Neuronal stem cell (in vitro differentiated cells): ENCODE measurements around the gene ATOX1.
A peak's percentile ranks its signal among the peaks of the same experiment; 100 is the strongest.

Experiments used
- DNase-seq: peaks from one replicate; pipeline ENCODE4 v3.0.0-alpha.2; 2013; ENCODE audit warnings: low spot score
- H2AFZ ChIP-seq: one replicate; pipeline ENCODE4 v1.6.1; 2013; ENCODE audit warnings: mild to moderate bottlenecking, low read length, inconsistent platforms
- H2AK5ac ChIP-seq: 2 replicates; pipeline ENCODE4 v1.6.1; 2013; ENCODE audit warnings: low read depth, mild to moderate bottlenecking, inconsistent platforms, low read length, moderate library complexity, mixed read lengths
- H2BK120ac ChIP-seq: 2 replicates; pipeline ENCODE4 v1.6.1; 2013; ENCODE audit warnings: low read depth, mild to moderate bottlenecking, inconsistent platforms, low read length, moderate library complexity, mixed read lengths
- H2BK12ac ChIP-seq: one replicate; pipeline ENCODE4 v1.6.1; 2013; ENCODE audit warnings: low read length, inconsistent platforms
- H2BK15ac ChIP-seq: 2 replicates; pipeline ENCODE4 v1.6.1; 2013; ENCODE audit warnings: mild to moderate bottlenecking, low read length, inconsistent platforms, mixed read lengths
- H2BK5ac ChIP-seq: one replicate; pipeline ENCODE4 v1.6.1; 2013; ENCODE audit warnings: inconsistent platforms, mild to moderate bottlenecking, low read length, moderate library complexity
- H3K14ac ChIP-seq: one replicate; pipeline ENCODE4 v1.6.1; 2013; ENCODE audit warnings: low read length, inconsistent platforms
- H3K18ac ChIP-seq: 2 replicates; pipeline ENCODE4 v1.6.1; 2013; ENCODE audit warnings: low read length, inconsistent platforms
- H3K23ac ChIP-seq: 2 replicates; pipeline ENCODE4 v1.6.1; 2013; ENCODE audit warnings: low read depth, mild to moderate bottlenecking, mixed read lengths, low read length, inconsistent platforms; ENCODE audit not compliant: poor library complexity
- H3K27ac ChIP-seq: replicated peaks from 3 replicates; pipeline ENCODE4 v1.5.1; 2013; ENCODE audit warnings: low read length, inconsistent platforms
- H3K27me3 ChIP-seq, 3 experiments: 2 replicates each; pipeline ENCODE4 v1.6.1; 2013; ENCODE audit warnings: low read length in 3 of 3, mild to moderate bottlenecking in 2 of 3, inconsistent platforms in 1 of 3, low read depth in 1 of 3, mixed read lengths in 1 of 3, moderate library complexity in 1 of 3; ENCODE audit not compliant: control insufficient read depth in 3 of 3, insufficient read depth in 3 of 3
- H3K36me3 ChIP-seq, 2 donors: replicated peaks in 1 of 2; 2 replicates each; pipeline ENCODE4 v1.6.1; 2013; ENCODE audit warnings: low read length in 2 of 2; ENCODE audit not compliant: control insufficient read depth in 2 of 2, insufficient read depth in 2 of 2
- H3K4ac ChIP-seq: 2 replicates; pipeline ENCODE4 v1.6.1; 2013; ENCODE audit warnings: inconsistent platforms, mild to moderate bottlenecking, low read length, moderate library complexity
- H3K4me1 ChIP-seq, 2 donors: 1 replicate in 1 of 2; 2 replicates in 1 of 2; pipeline ENCODE4 v1.6.1; 2013; ENCODE audit warnings: low read length in 2 of 2, low read depth in 1 of 2; ENCODE audit not compliant: control insufficient read depth in 2 of 2, insufficient read depth in 1 of 2
- H3K4me2 ChIP-seq: one replicate; pipeline ENCODE4 v1.6.1; 2013; ENCODE audit warnings: mild to moderate bottlenecking, low read length, inconsistent platforms; ENCODE audit not compliant: insufficient read depth, poor library complexity, severe bottlenecking
- H3K4me3 ChIP-seq, 2 donors: 2 replicates each; pipeline ENCODE4 v1.5.1; 2013; ENCODE audit warnings: low read length in 2 of 2, mild to moderate bottlenecking in 2 of 2, inconsistent platforms in 1 of 2, moderate library complexity in 1 of 2
- H3K79me1 ChIP-seq: one replicate; pipeline ENCODE4 v1.6.1; 2013; ENCODE audit warnings: low read depth, mild to moderate bottlenecking, inconsistent platforms, low read length, moderate library complexity
- H3K9ac ChIP-seq: one replicate; pipeline ENCODE4 v1.6.1; 2013; ENCODE audit warnings: mild to moderate bottlenecking, low read depth, low read length, inconsistent platforms; ENCODE audit not compliant: poor library complexity
- H3K9me3 ChIP-seq, 2 donors: replicated peaks in 1 of 2; 2 replicates each; pipeline versions ENCODE3 to v1.6.1; 2013; ENCODE audit warnings: low read length in 2 of 2, mild to moderate bottlenecking in 2 of 2, inconsistent platforms in 1 of 2, low read depth in 1 of 2, mixed read lengths in 1 of 2, moderate library complexity in 1 of 2; ENCODE audit not compliant: control insufficient read depth in 2 of 2, insufficient read depth in 1 of 2
- H4K8ac ChIP-seq: one replicate; pipeline ENCODE4 v1.6.1; 2013; ENCODE audit warnings: low read depth, mild to moderate bottlenecking, inconsistent platforms, low read length, moderate library complexity
- H4K91ac ChIP-seq: one replicate; pipeline ENCODE4 v1.6.1; 2013; ENCODE audit warnings: low read length, low read depth, mild to moderate bottlenecking, inconsistent platforms; ENCODE audit not compliant: poor library complexity
- WGBS, 2 donors: extraction: QIAGEN DNeasy Blood & Tissue Kit; methylation state at CpG; one replicate each; pipeline ENCODE4 v1.1.7; 2013; ENCODE audit warnings: missing lambda C conversion rate in 2 of 2, mixed read lengths in 1 of 2; ENCODE audit not compliant: insufficient read length in 2 of 2, insufficient replicate concordance in 1 of 2; ENCODE audit errors: extremely low coverage in 2 of 2; 5-methylcytosine and 5-hydroxymethylcytosine counted together

The ATOX1 gene

DNA sequence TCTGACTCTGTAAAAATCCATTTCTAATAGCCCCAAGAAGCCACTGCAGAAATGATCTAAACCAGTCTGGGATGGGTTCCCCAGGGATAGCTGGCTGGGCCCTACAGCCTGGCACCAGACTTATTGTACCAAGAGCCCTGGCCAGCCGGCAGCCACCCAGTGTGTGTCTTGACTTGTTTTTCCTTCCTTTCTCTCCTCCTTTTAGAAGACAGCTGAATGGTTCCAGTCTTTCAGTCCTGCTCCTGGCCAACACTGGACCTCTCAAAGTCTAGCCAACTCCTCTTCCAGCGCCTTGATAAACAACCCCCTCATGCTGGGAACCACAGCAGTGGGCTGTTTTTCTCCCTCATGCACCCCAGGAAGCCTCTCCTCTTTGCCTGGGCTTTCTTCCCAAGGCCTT lies 34.1 kb downstream of the ATOX1 start:
- Histone ChIP-seq H3K18ac (no peak overlapping the region), H2BK5ac (no peak overlapping the region), H3K9ac (no peak overlapping the region), H3K79me1 (no peaks in the 10 kb centered on the region), H3K4ac (no peak overlapping the region), H3K9me3 (peaks cover 0 to 4% of the 10 kb centered on the region in 2 donors), H3K4me2 (no peak overlapping the region), H3K4me3 (no peak overlapping the region), H2BK12ac (no peak overlapping the region), H3K36me3 (no peaks in the 10 kb centered on the region), H2AFZ (no peak overlapping the region), H4K91ac (no peak overlapping the region), H3K27me3 (no peaks in the 10 kb centered on the region), H2BK120ac (no peak overlapping the region), H3K27ac (no peak overlapping the region), H3K4me1 (peaks cover 5 to 8% of the 10 kb centered on the region in 2 donors), H3K23ac (no peak overlapping the region), H4K8ac (no peak overlapping the region), H2BK15ac (no peak overlapping the region), H2AK5ac (no peak overlapping the region), H3K14ac (no peak overlapping the region)
- DNase-seq = no peak
- WGBS, 2 donors = no CpG with 5 or more reads among the region's 2 CpGs

DNA sequence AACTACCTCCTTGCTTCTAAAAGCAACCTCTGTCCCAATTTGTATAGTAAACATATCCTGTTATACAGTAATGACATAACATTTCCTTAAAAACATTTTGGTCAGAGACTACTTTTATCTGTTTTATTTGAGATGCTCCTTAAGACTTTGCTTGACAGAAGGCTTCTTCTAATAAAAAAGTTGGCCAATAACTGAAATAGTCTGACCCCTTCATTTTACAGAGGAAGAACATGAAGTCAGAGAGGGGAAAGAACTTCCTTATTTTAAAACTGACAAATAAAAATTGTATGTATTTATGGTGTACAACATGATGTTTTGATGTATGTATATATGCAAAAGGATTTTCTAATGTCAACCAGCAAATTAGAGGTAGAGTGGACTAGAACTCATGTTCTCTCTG lies 35.9 kb downstream of the ATOX1 start:
- Histone ChIP-seq H3K18ac (no peak overlapping the region), H3K9me3 (peaks cover 0 to 2% of the 10 kb centered on the region in 2 donors), H2AFZ (no peak overlapping the region), H2BK120ac (no peak overlapping the region), H2AK5ac (no peak overlapping the region), H3K23ac (no peak overlapping the region), H3K4ac (no peak overlapping the region), H3K36me3 (no peaks in the 10 kb centered on the region), H3K4me3 (no peak overlapping the region), H3K9ac (no peak overlapping the region), H3K14ac (no peak overlapping the region), H4K8ac (no peak overlapping the region), H3K4me2 (no peak overlapping the region), H2BK12ac (no peak overlapping the region), H3K4me1 (peaks cover 5 to 8% of the 10 kb centered on the region in 2 donors), H4K91ac (no peak overlapping the region), H3K27ac (no peak overlapping the region), H2BK15ac (no peak overlapping the region), H2BK5ac (no peak overlapping the region), H3K27me3 (no peaks in the 10 kb centered on the region), H3K79me1 (no peaks in the 10 kb centered on the region)
- no peak for DNase-seq

- Histone ChIP-seq H3K4me2 (no peak overlapping the region), H2BK120ac (no peak overlapping the region), H3K18ac (no peak overlapping the region), H3K36me3 (no peaks in the 10 kb centered on the region), H4K91ac (no peak overlapping the region), H2AFZ (peak overlapping the region; percentile 58), H3K23ac (no peak overlapping the region), H4K8ac (no peak overlapping the region), H3K4me1 (peaks cover 5 to 8% of the 10 kb centered on the region in 2 donors), H3K9me3 (peaks cover 0 to 2% of the 10 kb centered on the region in 2 donors), H2BK12ac (no peak overlapping the region), H2AK5ac (no peak overlapping the region), H3K27me3 (no peaks in the 10 kb centered on the region), H2BK15ac (no peak overlapping the region), H3K27ac (no peak overlapping the region), H3K4ac (no peak overlapping the region), H3K79me1 (no peaks in the 10 kb centered on the region), H3K4me3 (no peak overlapping the region), H3K9ac (no peak overlapping the region), H2BK5ac (no peak overlapping the region), H3K14ac (no peak overlapping the region)
- no peak for DNase-seq
Observed at GRCh38 chr5:151721812-151722391, 36.5 kb downstream of the ATOX1 start.

DNA sequence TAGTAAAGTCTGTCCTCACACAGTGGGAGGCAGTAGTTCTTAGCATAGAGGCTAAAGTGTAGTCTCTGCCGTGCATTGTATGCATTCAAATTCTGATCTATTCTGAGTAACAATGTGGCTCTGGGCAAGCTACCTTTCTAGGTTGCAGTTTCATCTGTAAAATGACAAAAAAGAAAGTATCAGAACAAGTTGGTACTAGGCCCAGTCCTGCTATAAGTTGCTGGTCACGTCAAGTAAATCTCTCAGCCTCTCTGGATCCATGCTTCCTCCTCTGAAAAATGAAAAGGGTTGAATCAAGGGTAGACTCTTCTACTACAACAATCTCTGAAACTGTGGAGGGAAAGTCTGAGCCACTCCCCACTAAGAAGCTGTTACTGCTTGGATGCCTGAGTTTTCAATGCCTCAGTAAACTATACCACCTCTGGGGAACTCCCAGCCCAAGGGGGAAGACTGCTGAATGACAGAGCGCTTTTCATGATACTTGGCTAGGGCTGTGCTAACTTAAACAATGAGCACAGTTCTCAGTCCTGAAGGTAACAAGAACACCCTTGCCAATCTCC lies 37.3 kb downstream of the ATOX1 start:
- H2BK120ac ChIP-seq = no peak overlapping the region
- no peak overlapping the region for H4K91ac ChIP-seq
- H2AK5ac ChIP-seq = no peak overlapping the region
- H4K8ac ChIP-seq = no peak overlapping the region
- no peak overlapping the region for H2BK12ac ChIP-seq
- WGBS, 2 donors = no CpG with 5 or more reads among the region's 3 CpGs
- DNase-seq = no peak
- H3K36me3 ChIP-seq = no peaks in the 10 kb centered on the region
- H3K27ac ChIP-seq = no peak overlapping the region
- no peak overlapping the region for H3K18ac ChIP-seq
- H3K4ac ChIP-seq = no peak overlapping the region
- H3K9me3 ChIP-seq = peaks cover 0 to 2% of the 10 kb centered on the region in 2 donors
- H3K4me3 ChIP-seq = no peak overlapping the region
- H3K79me1 ChIP-seq = no peaks in the 10 kb centered on the region
- H3K23ac ChIP-seq = no peak overlapping the region
- H2BK15ac ChIP-seq = no peak overlapping the region
- H3K27me3 ChIP-seq = no peaks in the 10 kb centered on the region
- H3K14ac ChIP-seq = no peak overlapping the region
- H3K4me1 ChIP-seq = peaks cover 3 to 6% of the 10 kb centered on the region in 2 donors
- no peak overlapping the region for H2BK5ac ChIP-seq
- H3K4me2 ChIP-seq = no peak overlapping the region
- H3K9ac ChIP-seq = no peak overlapping the region
- peak overlapping the region; percentile 58 for H2AFZ ChIP-seq
